ENCODE data around the gene EFEMP2.

GRCh38 chr11:65888163-65888814 lies 15.7 kb upstream of the EFEMP2 start, which contains the start of gene FIBP:
- TF ChIP-seq CTCF (conservative IDR thresholded peaks at IDR 0.05; ENCODE audit: low read depth in 2 of 2) (peak; percentile 58 to 63), EZH2phosphoT487 (IDR thresholded peaks at IDR 0.05; ENCODE audit: unreplicated experiment) (no peak), EZH2 (IDR thresholded peaks at IDR 0.05; ENCODE audit: low read depth, unreplicated experiment) (no peak), JUNB (IDR thresholded peaks at IDR 0.05; ENCODE audit: unreplicated experiment) (no peak), STAT1 (IDR thresholded peaks at IDR 0.05; ENCODE audit: unreplicated experiment) (no peak)

Measured in GM23338 (cell line).